ENCODE results near the gene NRROS. TPM values are rescaled to one million over a fixed set of nuclear protein-coding genes. Genes with fewer than 3 reads are reported as not detected.

The NRROS gene
- total and polyA plus RNA-seq, 2 of the 4 experiments (the other 2 are of a cell fraction) = 0.10 TPM; not detected in 1

DNA sequence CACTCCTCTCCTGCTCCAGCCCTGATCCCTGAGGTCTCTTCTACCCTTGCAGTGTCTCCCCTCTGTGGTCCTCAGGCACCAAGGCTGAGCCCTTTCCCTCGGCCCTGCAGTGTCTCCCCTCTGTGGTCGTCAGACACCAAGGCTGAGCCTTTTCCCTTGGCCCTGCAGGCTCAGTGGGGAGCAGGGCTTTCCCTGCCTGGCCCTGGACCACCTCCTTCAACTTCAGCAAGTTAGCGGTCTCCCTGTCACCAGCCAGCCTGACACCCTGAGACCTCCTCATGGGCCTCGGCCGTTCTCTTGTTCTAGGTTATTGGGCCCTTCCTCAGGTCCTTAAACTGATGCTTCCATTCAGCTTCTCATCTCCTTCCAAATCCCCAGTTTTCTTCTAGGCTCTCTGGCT lies 4.3 kb downstream of the NRROS start:
- DNase-seq (no peak), ATAC-seq (ENCODE audit: low read depth) (no peak)
- no peak overlapping the region for H2BK15ac ChIP-seq (ENCODE audit: low read depth, low read length)
- no peak overlapping the region for H3K14ac ChIP-seq (replicated peaks; ENCODE audit: low read depth, low read length)
- WGBS, 2 experiments (ENCODE audit: extremely low coverage in 2 of 2, insufficient read length in 1 of 2) = 40% methylated on average over 2 of the region's 5 CpGs; no CpG with 5 or more reads in 1 of the 2 experiments
- H3K9me1 ChIP-seq (ENCODE audit: insufficient read depth, low read length) = no peaks in the 10 kb centered on the region
- H3K27ac ChIP-seq (ENCODE audit: insufficient read depth, low read length) = no peak overlapping the region
- POLR2A ChIA-PET (ENCODE audit: unreplicated experiment) = no interaction called here
- no peaks in the 10 kb centered on the region for H3K36me3 ChIP-seq (ENCODE audit: control insufficient read depth, insufficient read depth, low read length)
- H3K4me1 ChIP-seq (ENCODE audit: control insufficient read depth, insufficient read depth, low read length) = peaks cover 2% of the 10 kb centered on the region; the same call in 1 of the 2 replicates
- no peak overlapping the region for H2BK20ac ChIP-seq (ENCODE audit: low read depth, low read length)
- peaks cover 39% of the 10 kb centered on the region for H3K27me3 ChIP-seq (ENCODE audit: control insufficient read depth, insufficient read depth, low read length)
- CTCF ChIA-PET = no interaction called here
- intact Hi-C loops (cut with micrococcal nuclease) = no loop called here
- no peak overlapping the region for H3K23ac ChIP-seq (ENCODE audit: low read depth, low read length)
- no peak overlapping the region for H4K5ac ChIP-seq (ENCODE audit: low read depth, low read length)
- in situ Hi-C loops (cut with MboI; ENCODE audit: low sequenced_read_pairs) = no loop called here
- no peak overlapping the region for H2BK5ac ChIP-seq (ENCODE audit: low read depth, low read length, poor library complexity, severe bottlenecking)
- H3K4ac ChIP-seq (ENCODE audit: low read depth, low read length) = no peak overlapping the region
- no peak overlapping the region for H3K9ac ChIP-seq (ENCODE audit: low read depth, low read length)
- no peak overlapping the region for H3K4me2 ChIP-seq (ENCODE audit: low read depth, low read length)
- H3K4me3 ChIP-seq (ENCODE audit: insufficient read depth, low read depth, low read length) = no peak overlapping the region
- no peak overlapping the region for H2BK120ac ChIP-seq (ENCODE audit: low read depth, low read length)
- TF ChIP-seq NFE2L2 (IDR thresholded peaks at IDR 0.05; ENCODE audit: low read depth, low read length) = no peak
- no peak for TF ChIP-seq SMC3 (IDR thresholded peaks at IDR 0.05; ENCODE audit: low read depth, low read length)
- TF ChIP-seq ELK1 (IDR thresholded peaks at IDR 0.05; ENCODE audit: borderline replicate concordance, low read depth, low read length) = no peak
- no peak for TF ChIP-seq MXI1 (IDR thresholded peaks at IDR 0.05; ENCODE audit: borderline replicate concordance, low read depth, low read length)
- no peak for TF ChIP-seq MAFK (IDR thresholded peaks at IDR 0.05; ENCODE audit: low read depth, low read length)
- TF ChIP-seq, protein P1, sequence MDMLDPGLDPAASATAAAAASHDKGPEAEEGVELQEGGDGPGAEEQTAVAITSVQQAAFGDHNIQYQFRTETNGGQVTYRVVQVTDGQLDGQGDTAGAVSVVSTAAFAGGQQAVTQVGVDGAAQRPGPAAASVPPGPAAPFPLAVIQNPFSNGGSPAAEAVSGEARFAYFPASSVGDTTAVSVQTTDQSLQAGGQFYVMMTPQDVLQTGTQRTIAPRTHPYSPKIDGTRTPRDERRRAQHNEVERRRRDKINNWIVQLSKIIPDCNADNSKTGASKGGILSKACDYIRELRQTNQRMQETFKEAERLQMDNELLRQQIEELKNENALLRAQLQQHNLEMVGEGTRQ (IDR thresholded peaks at IDR 0.05; ENCODE audit: low read depth, low read length) = no peak
- no peak for TF ChIP-seq RAD21 (IDR thresholded peaks at IDR 0.05; ENCODE audit: low read length)
- H2AK5ac ChIP-seq (ENCODE audit: low read depth, low read length) = no peak overlapping the region
- no peak overlapping the region for H2AK9ac ChIP-seq (replicated peaks; ENCODE audit: low read depth, low read length, poor library complexity)
- H3K18ac ChIP-seq (ENCODE audit: low read depth, low read length) = no peak overlapping the region
- no peak overlapping the region for H4K8ac ChIP-seq (ENCODE audit: low read depth in 2 of 2, low read length in 2 of 2)
- H3K79me1 ChIP-seq (ENCODE audit: low read depth in 1 of 2, low read length in 2 of 2) = no peaks in the 10 kb centered on the region
- no peak overlapping the region for H2AFZ ChIP-seq (replicated peaks; ENCODE audit: low read length, poor library complexity)
- H3K56ac ChIP-seq (ENCODE audit: extremely low read depth, insufficient read depth, low read length) = no peak overlapping the region
- no peak overlapping the region for H4K91ac ChIP-seq (ENCODE audit: insufficient read depth, low read depth, low read length)
- no TSS peak for BruUV-seq (replicated peaks)
- no peaks in the 10 kb centered on the region for H3K9me3 ChIP-seq (ENCODE audit: control insufficient read depth, insufficient read depth, low read length)
- dilution Hi-C loops (cut with HindIII; ENCODE audit: low sequenced_read_pairs, unreplicated experiment) = no loop called here
- no peaks in the 10 kb centered on the region for H4K20me1 ChIP-seq (ENCODE audit: insufficient read depth, low read length)

Data from IMR-90 (cell line).